WTC11 (cell line): Measurements from ENCODE around the gene CLIC1. TPM values are rescaled to one million over a fixed set of nuclear protein-coding genes. Genes with fewer than 3 reads are reported as not detected.
A peak's percentile ranks its signal among the peaks of the same experiment; 100 is the strongest.

Experiments
- ATAC-seq: fragments of 200-7000 bp; cut with Tn5 transposase; 2 replicates; pipeline ENCODE4 v1.10.0; 2021; ENCODE audit warnings: mild to moderate bottlenecking, moderate library complexity
- CTCF ChIA-PET: fragments of 300-600 bp; sonication (Branson Sonifier 250); formaldehyde crosslinking; loops from one replicate; lab custom pipeline; 2021; ENCODE audit warnings: antibody characterized with exemption; lab: Charles Lee
- POLR2A ChIA-PET: fragments of 350-600 bp; sonication (Branson Sonifier 250); formaldehyde crosslinking; loops from one replicate; lab custom pipeline; 2021; ENCODE audit warnings: antibody characterized with exemption; lab: Charles Lee
- DNase-seq: peaks from one replicate; pipeline ENCODE4 v3.0.0; 2021; ENCODE audit warnings: low spot score
- H3K27ac Mint-ChIP-seq: 2 replicates; pipeline ENCODE4 v1.8.0; 2021; ENCODE audit warnings: mixed read lengths
- H3K27me3 Mint-ChIP-seq: 2 replicates; pipeline ENCODE4 v1.8.0; 2021; ENCODE audit warnings: low read depth, mild to moderate bottlenecking, moderate library complexity, mixed read lengths
- H3K36me3 Mint-ChIP-seq: 2 replicates; pipeline ENCODE4 v1.8.0; 2021; ENCODE audit warnings: mixed read lengths
- H3K4me1 Mint-ChIP-seq: 2 replicates; pipeline ENCODE4 v1.8.0; 2022; ENCODE audit warnings: mixed read lengths
- H3K4me3 Mint-ChIP-seq: 2 replicates; pipeline ENCODE4 v1.8.0; 2021; ENCODE audit warnings: mild to moderate bottlenecking, moderate library complexity, mixed read lengths
- H3K9me3 Mint-ChIP-seq: 2 replicates; pipeline ENCODE4 v1.8.0; 2021; ENCODE audit warnings: mixed read lengths
- EMX1 ChIP-seq: fragments of 250-450 bp; sonication (Bioruptor Pico); IDR thresholded peaks from 2 replicates; pipeline ENCODE4 v1.8.0; 2021; ENCODE audit warnings: mild to moderate bottlenecking
- ETV6 ChIP-seq: sonication (generic); formaldehyde crosslinking; IDR thresholded peaks from 2 replicates; pipeline ENCODE4 v1.8.1; 2022; ENCODE audit warnings: mild to moderate bottlenecking, missing genetic modification reagents
- GABPB1 ChIP-seq: sonication (generic); formaldehyde crosslinking; IDR thresholded peaks from 2 replicates; pipeline ENCODE4 v1.8.1; 2023; ENCODE audit warnings: mild to moderate bottlenecking, missing genetic modification reagents
- GTF2I ChIP-seq: fragments of 250-450 bp; sonication (Bioruptor Pico); conservative IDR thresholded peaks from 2 replicates; pipeline ENCODE4 v1.4.0; 2021; ENCODE audit warnings: mild to moderate bottlenecking
- MLX ChIP-seq: sonication (generic); formaldehyde crosslinking; IDR thresholded peaks from 2 replicates; pipeline ENCODE4 v1.8.1; 2023; ENCODE audit warnings: mild to moderate bottlenecking, missing genetic modification reagents, moderate library complexity
- NFE2L1 ChIP-seq: sonication (generic); formaldehyde crosslinking; IDR thresholded peaks from 2 replicates; pipeline ENCODE4 v1.8.1; 2023; ENCODE audit warnings: missing genetic modification reagents
- SP1 ChIP-seq: sonication (generic); formaldehyde crosslinking; conservative IDR thresholded peaks from 2 replicates; pipeline ENCODE4 v1.8.1; 2022; ENCODE audit warnings: missing genetic modification reagents
- ZBTB21 ChIP-seq: sonication (generic); formaldehyde crosslinking; IDR thresholded peaks from 2 replicates; pipeline ENCODE4 v1.8.1; 2023; ENCODE audit warnings: mild to moderate bottlenecking, missing genetic modification reagents, borderline replicate concordance
- ZNF121 ChIP-seq: sonication (generic); formaldehyde crosslinking; IDR thresholded peaks from 2 replicates; pipeline ENCODE4 v1.8.0; 2023; ENCODE audit warnings: missing genetic modification reagents
- ZNF232 ChIP-seq: sonication (generic); formaldehyde crosslinking; IDR thresholded peaks from 2 replicates; pipeline ENCODE4 v1.8.0; 2022; ENCODE audit warnings: mild to moderate bottlenecking, missing genetic modification reagents
- ZNF263 ChIP-seq: sonication (generic); formaldehyde crosslinking; IDR thresholded peaks from 2 replicates; pipeline ENCODE4 v1.8.1; 2022; ENCODE audit warnings: low read depth, mild to moderate bottlenecking, moderate library complexity, missing genetic modification reagents
- ZNF317 ChIP-seq: sonication (generic); formaldehyde crosslinking; IDR thresholded peaks from 2 replicates; pipeline ENCODE4 v1.8.1; 2023; ENCODE audit warnings: low read depth, mild to moderate bottlenecking, moderate library complexity, missing genetic modification reagents, borderline replicate concordance
- ZNF423 ChIP-seq: fragments of 250-450 bp; sonication (Bioruptor Pico); IDR thresholded peaks from 2 replicates; pipeline ENCODE4 v2.1.2; 2022; ENCODE audit warnings: mild to moderate bottlenecking, moderate library complexity
- total RNA-seq: library from RNA; stranded (reverse); gene quantifications from 3 replicates; pipeline ENCODE4 v1.2.3, GENCODE V29; 2021
- TF ChIP-seq, protein P1 (sequence below): sonication (generic); formaldehyde crosslinking; IDR thresholded peaks from 2 replicates; pipeline ENCODE4 v1.8.0; 2022; ENCODE audit warnings: mild to moderate bottlenecking, missing genetic modification reagents
- TF ChIP-seq, protein P2 (sequence below): sonication (generic); formaldehyde crosslinking; conservative IDR thresholded peaks from 2 replicates; pipeline ENCODE4 v1.8.1; 2023; ENCODE audit warnings: mild to moderate bottlenecking, low read depth, missing genetic modification reagents, moderate library complexity
- TF ChIP-seq, protein P3 (sequence below): sonication (generic); formaldehyde crosslinking; IDR thresholded peaks from 2 replicates; pipeline ENCODE4 v1.8.0; 2023; ENCODE audit warnings: missing genetic modification reagents
- TF ChIP-seq, protein P4 (sequence below): fragments of 250-450 bp; sonication (Bioruptor Pico); IDR thresholded peaks from 2 replicates; pipeline ENCODE4 v1.9.0; 2021; ENCODE audit warnings: mild to moderate bottlenecking
- TF ChIP-seq, protein P5 (sequence below): sonication (generic); formaldehyde crosslinking; IDR thresholded peaks from 2 replicates; pipeline ENCODE4 v1.8.0; 2023; ENCODE audit warnings: missing genetic modification reagents, mild to moderate bottlenecking, borderline replicate concordance

The CLIC1 gene
- total RNA-seq, 1 experiment from 2014 or later, result 244 TPM

DNA sequence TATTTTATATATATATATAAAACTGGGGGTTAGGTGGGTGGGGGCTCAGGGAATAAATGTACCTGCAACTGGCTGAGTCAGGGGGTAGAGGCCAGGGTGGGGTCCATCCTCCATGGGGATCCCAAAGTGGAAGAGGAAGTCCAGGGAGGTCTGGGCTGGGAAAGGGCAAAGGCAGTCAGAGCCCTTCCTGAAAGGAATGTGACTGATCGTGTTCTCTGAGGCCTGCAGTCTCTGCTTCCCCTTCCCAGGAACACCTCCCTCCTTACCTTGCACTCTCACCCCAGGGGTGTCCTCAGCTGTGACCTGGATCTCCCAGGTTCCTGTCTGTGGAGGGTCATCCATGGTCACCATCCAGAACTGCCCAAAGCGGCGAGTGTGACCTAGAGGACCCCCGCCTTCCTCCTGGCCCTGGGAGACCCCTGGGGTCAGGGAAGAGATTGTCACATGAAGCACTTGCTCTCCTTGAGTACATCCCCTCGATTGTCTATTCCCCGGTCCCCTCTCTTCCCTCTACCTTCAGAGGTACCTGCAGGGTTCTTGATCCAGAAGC lies 30.8 kb upstream of the CLIC1 start:
- no peak for ATAC-seq
- POLR2A ChIA-PET, result interaction anchor here (1.1 to 1.3 kb wide), 2 partner anchors 35 to 83 kb away, joined by 3 to 5 read pairs; no protein-coding TSS in a partner anchor

GRCh38 chr6:31765910-31766794 lies 29.8 kb upstream of the CLIC1 start:
- Mint-ChIP-seq H3K4me1 (peaks cover 23% of the 10 kb centered on the region), H3K9me3 (no peaks in the 10 kb centered on the region), H3K27ac (no peak overlapping the region), H3K27me3 (no peaks in the 10 kb centered on the region; the same call in 1 of the 2 replicates), H3K36me3 (peaks cover 13% of the 10 kb centered on the region), H3K4me3 (peak overlapping the region; percentile 73)
- CTCF ChIA-PET, result interaction anchor here (0.7 to 1.8 kb wide), 25 partner anchors 9 to 322 kb away, joined by 3 to 20 read pairs (median 4); partner anchors contain the start of genes ABHD16A, CLIC1, DDAH2 and LSM2
- ATAC-seq (peak; percentile 90), DNase-seq (peak; percentile 68)
- POLR2A ChIA-PET, result interaction anchor here (0.9 to 1.5 kb wide), 6 partner anchors 30 to 82 kb away, joined by 3 to 8 read pairs (median 4); partner anchors contain the start of genes CLIC1 and HSPA1B
- TF ChIP-seq GABPB1 (CRISPR knock-in tag), result peak; percentile 19; the same call in 1 of the 2 replicates
- no peak for TF ChIP-seq ZNF423
- 0 out of 2 replicates have a peak, but pooled peaks have one; percentile 37 for TF ChIP-seq ETV6 (CRISPR knock-in tag)
- TF ChIP-seq ZNF263 (CRISPR knock-in tag), result no peak
- TF ChIP-seq SP1, result 0 out of 2 replicates have a peak, but pooled peaks have one; percentile 31
- TF ChIP-seq ZNF121, result peak; percentile 68; the same call in 1 of the 2 replicates
- TF ChIP-seq, protein P1, sequence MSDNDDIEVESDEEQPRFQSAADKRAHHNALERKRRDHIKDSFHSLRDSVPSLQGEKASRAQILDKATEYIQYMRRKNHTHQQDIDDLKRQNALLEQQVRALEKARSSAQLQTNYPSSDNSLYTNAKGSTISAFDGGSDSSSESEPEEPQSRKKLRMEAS (CRISPR knock-in tag), result peak; percentile 67

More for the DNA sequence above, 30.8 kb upstream of the CLIC1 start:
- Mint-ChIP-seq H3K27me3 (no peaks in the 10 kb centered on the region; the same call in 1 of the 2 replicates), H3K4me3 (no peak overlapping the region), H3K9me3 (no peaks in the 10 kb centered on the region), H3K4me1 (peaks cover 23% of the 10 kb centered on the region), H3K27ac (no peak overlapping the region), H3K36me3 (peaks cover 7% of the 10 kb centered on the region; the same call in 1 of the 2 replicates)
- no peak for DNase-seq
- CTCF ChIA-PET, result interaction anchor here (0.9 to 1.8 kb wide), 4 partner anchors 63 to 216 kb away, joined by 4 to 9 read pairs (median 6); partner anchors contain the start of genes ABHD16A and LY6G5C
- TF ChIP-seq, protein P2, sequence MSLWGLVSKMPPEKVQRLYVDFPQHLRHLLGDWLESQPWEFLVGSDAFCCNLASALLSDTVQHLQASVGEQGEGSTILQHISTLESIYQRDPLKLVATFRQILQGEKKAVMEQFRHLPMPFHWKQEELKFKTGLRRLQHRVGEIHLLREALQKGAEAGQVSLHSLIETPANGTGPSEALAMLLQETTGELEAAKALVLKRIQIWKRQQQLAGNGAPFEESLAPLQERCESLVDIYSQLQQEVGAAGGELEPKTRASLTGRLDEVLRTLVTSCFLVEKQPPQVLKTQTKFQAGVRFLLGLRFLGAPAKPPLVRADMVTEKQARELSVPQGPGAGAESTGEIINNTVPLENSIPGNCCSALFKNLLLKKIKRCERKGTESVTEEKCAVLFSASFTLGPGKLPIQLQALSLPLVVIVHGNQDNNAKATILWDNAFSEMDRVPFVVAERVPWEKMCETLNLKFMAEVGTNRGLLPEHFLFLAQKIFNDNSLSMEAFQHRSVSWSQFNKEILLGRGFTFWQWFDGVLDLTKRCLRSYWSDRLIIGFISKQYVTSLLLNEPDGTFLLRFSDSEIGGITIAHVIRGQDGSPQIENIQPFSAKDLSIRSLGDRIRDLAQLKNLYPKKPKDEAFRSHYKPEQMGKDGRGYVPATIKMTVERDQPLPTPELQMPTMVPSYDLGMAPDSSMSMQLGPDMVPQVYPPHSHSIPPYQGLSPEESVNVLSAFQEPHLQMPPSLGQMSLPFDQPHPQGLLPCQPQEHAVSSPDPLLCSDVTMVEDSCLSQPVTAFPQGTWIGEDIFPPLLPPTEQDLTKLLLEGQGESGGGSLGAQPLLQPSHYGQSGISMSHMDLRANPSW (CRISPR knock-in tag), result no peak
- TF ChIP-seq EMX1 (CRISPR knock-in tag) (no peak), GTF2I (CRISPR knock-in tag) (no peak), ZBTB21 (no peak), NFE2L1 (CRISPR knock-in tag) (no peak), SP1 (no peak)
- TF ChIP-seq, all 79 proteins: peak for 0

DNA sequence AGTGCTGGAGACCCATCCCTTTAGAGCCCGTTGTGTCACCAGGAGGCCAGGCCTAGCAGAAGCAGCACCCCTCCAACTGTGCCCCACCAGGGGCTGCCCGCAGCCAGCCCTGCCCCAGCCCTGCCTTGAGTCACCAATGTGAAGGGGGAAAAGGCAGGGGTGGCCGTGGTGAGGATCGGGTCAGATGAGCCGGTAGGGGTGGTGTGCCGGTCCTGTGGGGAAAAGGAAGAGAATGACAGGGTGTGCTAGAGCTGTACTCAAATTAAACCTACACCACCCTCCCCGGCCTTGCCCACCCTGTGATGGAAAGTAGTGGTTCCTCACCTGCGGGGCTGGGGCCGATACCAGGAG lies 29.2 kb upstream of the CLIC1 start:
- DNase-seq (no peak), ATAC-seq (no peak)
- H3K27ac Mint-ChIP-seq, result no peak overlapping the region
- ChIA-PET CTCF (interaction anchor here (1.0 to 1.8 kb wide), 14 partner anchors 13 to 322 kb away, joined by 3 to 20 read pairs (median 4); partner anchors contain the start of genes DDAH2, LSM2, LY6G5C and NEU1), POLR2A (interaction anchor here (0.9 to 1.5 kb wide), 3 partner anchors 29 to 73 kb away, joined by 3 to 8 read pairs (median 6); partner anchors contain the start of genes CLIC1 and HSPA1B)
- H3K9me3 Mint-ChIP-seq, result no peaks in the 10 kb centered on the region
- no peaks in the 10 kb centered on the region; the same call in 1 of the 2 replicates for H3K27me3 Mint-ChIP-seq
- peak overlapping the region; percentile 73 for H3K4me3 Mint-ChIP-seq
- peaks cover 23% of the 10 kb centered on the region for H3K4me1 Mint-ChIP-seq
- peaks cover 15% of the 10 kb centered on the region for H3K36me3 Mint-ChIP-seq
- TF ChIP-seq MLX (CRISPR knock-in tag) (no peak), ZNF232 (CRISPR knock-in tag) (no peak), ZNF317 (CRISPR knock-in tag) (no peak)
- TF ChIP-seq, protein P3, sequence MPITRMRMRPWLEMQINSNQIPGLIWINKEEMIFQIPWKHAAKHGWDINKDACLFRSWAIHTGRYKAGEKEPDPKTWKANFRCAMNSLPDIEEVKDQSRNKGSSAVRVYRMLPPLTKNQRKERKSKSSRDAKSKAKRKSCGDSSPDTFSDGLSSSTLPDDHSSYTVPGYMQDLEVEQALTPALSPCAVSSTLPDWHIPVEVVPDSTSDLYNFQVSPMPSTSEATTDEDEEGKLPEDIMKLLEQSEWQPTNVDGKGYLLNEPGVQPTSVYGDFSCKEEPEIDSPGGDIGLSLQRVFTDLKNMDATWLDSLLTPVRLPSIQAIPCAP (CRISPR knock-in tag), result no peak
- TF ChIP-seq, protein P4, sequence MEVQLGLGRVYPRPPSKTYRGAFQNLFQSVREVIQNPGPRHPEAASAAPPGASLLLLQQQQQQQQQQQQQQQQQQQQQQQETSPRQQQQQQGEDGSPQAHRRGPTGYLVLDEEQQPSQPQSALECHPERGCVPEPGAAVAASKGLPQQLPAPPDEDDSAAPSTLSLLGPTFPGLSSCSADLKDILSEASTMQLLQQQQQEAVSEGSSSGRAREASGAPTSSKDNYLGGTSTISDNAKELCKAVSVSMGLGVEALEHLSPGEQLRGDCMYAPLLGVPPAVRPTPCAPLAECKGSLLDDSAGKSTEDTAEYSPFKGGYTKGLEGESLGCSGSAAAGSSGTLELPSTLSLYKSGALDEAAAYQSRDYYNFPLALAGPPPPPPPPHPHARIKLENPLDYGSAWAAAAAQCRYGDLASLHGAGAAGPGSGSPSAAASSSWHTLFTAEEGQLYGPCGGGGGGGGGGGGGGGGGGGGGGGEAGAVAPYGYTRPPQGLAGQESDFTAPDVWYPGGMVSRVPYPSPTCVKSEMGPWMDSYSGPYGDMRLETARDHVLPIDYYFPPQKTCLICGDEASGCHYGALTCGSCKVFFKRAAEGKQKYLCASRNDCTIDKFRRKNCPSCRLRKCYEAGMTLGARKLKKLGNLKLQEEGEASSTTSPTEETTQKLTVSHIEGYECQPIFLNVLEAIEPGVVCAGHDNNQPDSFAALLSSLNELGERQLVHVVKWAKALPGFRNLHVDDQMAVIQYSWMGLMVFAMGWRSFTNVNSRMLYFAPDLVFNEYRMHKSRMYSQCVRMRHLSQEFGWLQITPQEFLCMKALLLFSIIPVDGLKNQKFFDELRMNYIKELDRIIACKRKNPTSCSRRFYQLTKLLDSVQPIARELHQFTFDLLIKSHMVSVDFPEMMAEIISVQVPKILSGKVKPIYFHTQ (CRISPR knock-in tag), result no peak
- TF ChIP-seq, protein P5, sequence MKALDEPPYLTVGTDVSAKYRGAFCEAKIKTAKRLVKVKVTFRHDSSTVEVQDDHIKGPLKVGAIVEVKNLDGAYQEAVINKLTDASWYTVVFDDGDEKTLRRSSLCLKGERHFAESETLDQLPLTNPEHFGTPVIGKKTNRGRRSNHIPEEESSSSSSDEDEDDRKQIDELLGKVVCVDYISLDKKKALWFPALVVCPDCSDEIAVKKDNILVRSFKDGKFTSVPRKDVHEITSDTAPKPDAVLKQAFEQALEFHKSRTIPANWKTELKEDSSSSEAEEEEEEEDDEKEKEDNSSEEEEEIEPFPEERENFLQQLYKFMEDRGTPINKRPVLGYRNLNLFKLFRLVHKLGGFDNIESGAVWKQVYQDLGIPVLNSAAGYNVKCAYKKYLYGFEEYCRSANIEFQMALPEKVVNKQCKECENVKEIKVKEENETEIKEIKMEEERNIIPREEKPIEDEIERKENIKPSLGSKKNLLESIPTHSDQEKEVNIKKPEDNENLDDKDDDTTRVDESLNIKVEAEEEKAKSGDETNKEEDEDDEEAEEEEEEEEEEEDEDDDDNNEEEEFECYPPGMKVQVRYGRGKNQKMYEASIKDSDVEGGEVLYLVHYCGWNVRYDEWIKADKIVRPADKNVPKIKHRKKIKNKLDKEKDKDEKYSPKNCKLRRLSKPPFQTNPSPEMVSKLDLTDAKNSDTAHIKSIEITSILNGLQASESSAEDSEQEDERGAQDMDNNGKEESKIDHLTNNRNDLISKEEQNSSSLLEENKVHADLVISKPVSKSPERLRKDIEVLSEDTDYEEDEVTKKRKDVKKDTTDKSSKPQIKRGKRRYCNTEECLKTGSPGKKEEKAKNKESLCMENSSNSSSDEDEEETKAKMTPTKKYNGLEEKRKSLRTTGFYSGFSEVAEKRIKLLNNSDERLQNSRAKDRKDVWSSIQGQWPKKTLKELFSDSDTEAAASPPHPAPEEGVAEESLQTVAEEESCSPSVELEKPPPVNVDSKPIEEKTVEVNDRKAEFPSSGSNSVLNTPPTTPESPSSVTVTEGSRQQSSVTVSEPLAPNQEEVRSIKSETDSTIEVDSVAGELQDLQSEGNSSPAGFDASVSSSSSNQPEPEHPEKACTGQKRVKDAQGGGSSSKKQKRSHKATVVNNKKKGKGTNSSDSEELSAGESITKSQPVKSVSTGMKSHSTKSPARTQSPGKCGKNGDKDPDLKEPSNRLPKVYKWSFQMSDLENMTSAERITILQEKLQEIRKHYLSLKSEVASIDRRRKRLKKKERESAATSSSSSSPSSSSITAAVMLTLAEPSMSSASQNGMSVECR (CRISPR knock-in tag), result no peak
